PC-3 (cell line): ENCODE results near the gene TNFRSF19.

Experiments
- EZH2 ChIP-seq: fragments of 300-600 bp; sonication (generic); IDR thresholded peaks from one replicate; pipeline ENCODE4 v1.6.1; 2017; ENCODE audit warnings: antibody characterized with exemption, mild to moderate bottlenecking, low read length; ENCODE audit not compliant: unreplicated experiment
- TF ChIP-seq, protein P1 (sequence below): fragments of 300-600 bp; sonication (generic); conservative IDR thresholded peaks from 2 replicates; pipeline ENCODE4 v1.5.1; 2017; ENCODE audit warnings: antibody characterized with exemption, low read depth, mild to moderate bottlenecking, low read length

DNA sequence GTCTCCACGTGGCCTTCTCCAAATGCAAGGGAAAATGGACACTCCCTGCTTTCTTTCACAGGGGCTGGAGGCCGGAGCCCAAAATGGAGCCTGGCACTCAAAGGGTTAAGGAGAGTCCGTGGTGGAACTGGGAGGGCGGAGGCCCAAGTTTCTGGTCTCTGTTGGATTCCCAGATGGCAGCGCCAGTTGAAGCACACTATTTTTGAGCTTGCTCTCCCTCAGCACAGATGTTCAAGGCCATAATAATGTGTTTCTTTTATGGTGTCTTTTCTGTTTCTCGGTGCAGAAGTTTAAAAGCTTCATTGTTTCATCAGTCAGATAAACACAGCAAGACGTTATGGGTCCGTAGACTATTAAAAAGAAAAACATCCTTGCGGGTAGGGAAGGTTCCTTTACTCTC is 67.6 kb downstream of the TNFRSF19 start:
- TF ChIP-seq, protein P1, sequence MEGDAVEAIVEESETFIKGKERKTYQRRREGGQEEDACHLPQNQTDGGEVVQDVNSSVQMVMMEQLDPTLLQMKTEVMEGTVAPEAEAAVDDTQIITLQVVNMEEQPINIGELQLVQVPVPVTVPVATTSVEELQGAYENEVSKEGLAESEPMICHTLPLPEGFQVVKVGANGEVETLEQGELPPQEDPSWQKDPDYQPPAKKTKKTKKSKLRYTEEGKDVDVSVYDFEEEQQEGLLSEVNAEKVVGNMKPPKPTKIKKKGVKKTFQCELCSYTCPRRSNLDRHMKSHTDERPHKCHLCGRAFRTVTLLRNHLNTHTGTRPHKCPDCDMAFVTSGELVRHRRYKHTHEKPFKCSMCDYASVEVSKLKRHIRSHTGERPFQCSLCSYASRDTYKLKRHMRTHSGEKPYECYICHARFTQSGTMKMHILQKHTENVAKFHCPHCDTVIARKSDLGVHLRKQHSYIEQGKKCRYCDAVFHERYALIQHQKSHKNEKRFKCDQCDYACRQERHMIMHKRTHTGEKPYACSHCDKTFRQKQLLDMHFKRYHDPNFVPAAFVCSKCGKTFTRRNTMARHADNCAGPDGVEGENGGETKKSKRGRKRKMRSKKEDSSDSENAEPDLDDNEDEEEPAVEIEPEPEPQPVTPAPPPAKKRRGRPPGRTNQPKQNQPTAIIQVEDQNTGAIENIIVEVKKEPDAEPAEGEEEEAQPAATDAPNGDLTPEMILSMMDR, result no peak
- TF ChIP-seq EZH2, result no peak
